Psoas muscle (tissue), 8 donors: ENCODE measurements around the gene TCEA2. TPM values are rescaled to one million over a fixed set of nuclear protein-coding genes. Genes with fewer than 3 reads are reported as not detected.
"Not testable (repeated sequence)": the region's sequence is repeated elsewhere in the genome, so short reads cannot be mapped to it uniquely, and the experiment has no call there.

Experiments
- ATAC-seq, 4 donors: fragments of 200-7000 bp; cut with Tn5 transposase; one replicate each; pipeline ENCODE4 v1.9.1; 2020; ENCODE audit warnings: moderate library complexity in 3 of 4, mild to moderate bottlenecking in 2 of 4
- DNase-seq, 2 donors: peaks; one replicate each; pipeline ENCODE4 v3.0.0-alpha.2; 2020
- H3K27ac ChIP-seq: fragments of 200-600 bp; one replicate; pipeline ENCODE4 v1.8.0; 2022
- H3K27me3 ChIP-seq, 3 donors: fragments of 200-600 bp in 1 of 3; one replicate each; pipeline versions ENCODE4 v1.6.1 to v1.8.0; 2013 to 2022; ENCODE audit warnings: low read length in 2 of 3, mild to moderate bottlenecking in 2 of 3, moderate library complexity in 1 of 3; ENCODE audit not compliant: insufficient read depth in 3 of 3
- H3K36me3 ChIP-seq, 2 donors: fragments of 200-600 bp in 1 of 2; one replicate each; pipeline versions ENCODE4 v1.6.1 to v1.8.0; 2013 to 2022; ENCODE audit warnings: low read depth in 1 of 2, mild to moderate bottlenecking in 1 of 2, moderate library complexity in 1 of 2; ENCODE audit not compliant: insufficient read depth in 1 of 2
- H3K4me1 ChIP-seq: fragments of 200-600 bp; one replicate; pipeline ENCODE4 v1.8.0; 2022
- H3K4me3 ChIP-seq: fragments of 200-600 bp; one replicate; pipeline ENCODE4 v1.8.0; 2022; ENCODE audit warnings: mild to moderate bottlenecking
- H3K9me3 ChIP-seq: fragments of 200-600 bp; one replicate; pipeline ENCODE4 v1.8.0; 2022
- CTCF ChIP-seq: fragments of 200-600 bp; IDR thresholded peaks from one replicate; pipeline ENCODE4 v1.8.0; 2022; ENCODE audit warnings: antibody characterized with exemption
- WGBS, 3 donors: extraction: QIAGEN DNeasy Blood & Tissue Kit; methylation state at CpG; one replicate each; pipeline versions ENCODE4 v1.1.6 to v1.1.7; 2013; 5-methylcytosine and 5-hydroxymethylcytosine counted together
- intact Hi-C, 2 donors: fragments of 100-400 bp; cut with DNase I; formaldehyde crosslinking; loops; one replicate each; pipeline versions ENCODE4 v1.11.0 to v1.14.2; 2022
- polyA plus RNA-seq, 3 donors: library from polyadenylated mRNA; stranded (reverse); fragments of 200-250 nt; gene quantifications; one replicate each; pipeline ENCODE4 v1.2.3, GENCODE V29; 2013
- total RNA-seq, 4 donors: library from RNA; stranded (reverse); fragmentation: NEBNext Ultra II Directional in 2 of 4; extraction: Animal tissue kit (Norgen Biotek cat#: 25700) in 2 of 4; gene quantifications; one replicate each; pipeline versions ENCODE4 v1.2.1 to v1.2.4, GENCODE V29; 2021 to 2023
- donor health status: healthy with polysubstance abuse.
- donor health status: DM: no; HTN: no; CAD: no; lungs with moderate emphysema.
- donor health status: Bipolar disorder and iron deficiency.
- donor health status: healthy.
- donor health status: DM: yes; HTN: yes; CAD: no.
- donor health status: DM: no; HTN: no; CAD: no.
- donor health status: DM: no; HTN: no; CAD: no.
- donor health status: DM: yes; HTN: yes; CAD: no.

The TCEA2 gene
- total and polyA plus RNA-seq, 7 donors, result 15.1 to 43.4 (median 30.2) TPM

GRCh38 chr20:64116016-64116415, 53.0 kb downstream of the TCEA2 start:
- 38 to 46% (median 39%) methylated on average over 21 of the region's 21 CpGs for WGBS, 3 donors
- peaks cover 0 to 5% (median 3%) of the 10 kb centered on the region in 3 donors for H3K27me3 ChIP-seq
- H3K9me3 ChIP-seq, result no peaks in the 10 kb centered on the region
- intact Hi-C loops, result no loop called here
- DNase-seq (peak in 1 of 2 donors; percentile 39), ATAC-seq (no peak)
- H3K36me3 ChIP-seq, result no peaks in the 10 kb centered on the region
- no peaks in the 10 kb centered on the region for H3K4me1 ChIP-seq
- H3K4me3 ChIP-seq, result no peak overlapping the region
- no peak for TF ChIP-seq CTCF
- no peak overlapping the region for H3K27ac ChIP-seq

- Histone ChIP-seq H3K4me1 (no peaks in the 10 kb centered on the region), H3K9me3 (no peaks in the 10 kb centered on the region), H3K4me3 (no peak overlapping the region), H3K27ac (no peak overlapping the region), H3K36me3 (no peaks in the 10 kb centered on the region), H3K27me3 (peaks cover 0 to 12% (median 3%) of the 10 kb centered on the region in 3 donors)
- DNase-seq (peak in 1 of 2 donors; percentile 36), ATAC-seq (no peak)
- 77 to 85% (median 77%) methylated on average over 15 to 17 of the region's 17 CpGs for WGBS, 3 donors
- TF ChIP-seq CTCF, result no peak
- intact Hi-C loops, result no loop called here
Observed at GRCh38 chr20:64116541-64117431, 53.8 kb downstream of the TCEA2 start.

GRCh38 chr20:64117432-64117777, 54.4 kb downstream of the TCEA2 start:
- H3K4me1 ChIP-seq, intact Hi-C loops, H3K9me3 ChIP-seq, DNase-seq, H3K27ac ChIP-seq, ATAC-seq, H3K4me3 ChIP-seq, H3K36me3 ChIP-seq: not testable (repeated sequence)
- WGBS, 3 donors, result 67 to 76% (median 75%) methylated on average over 3 to 6 of the region's 6 CpGs
- H3K27me3 ChIP-seq, result peaks cover 0 to 18% (median 3%) of the 10 kb centered on the region in 3 donors

DNA sequence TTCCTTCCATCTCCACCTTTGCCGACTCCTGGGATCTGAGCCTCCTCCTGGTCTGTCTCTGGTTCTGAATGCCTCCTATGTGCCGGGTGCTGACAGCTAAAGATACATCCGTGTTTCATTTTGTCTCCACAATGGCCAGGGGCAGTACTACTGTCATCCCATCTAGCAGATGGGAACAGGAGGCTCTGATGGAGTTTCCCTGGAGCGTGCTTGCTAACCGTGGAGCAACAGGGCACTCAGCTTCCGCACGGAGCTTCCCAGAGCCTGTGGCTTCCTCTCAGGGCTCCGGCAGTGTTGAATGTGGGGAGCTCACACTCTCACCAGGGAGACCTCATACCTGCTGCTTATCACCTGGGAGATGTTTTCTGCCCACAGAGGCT, 56.3 kb downstream of the TCEA2 start:
- intact Hi-C loops, result no loop called here
- no peak for DNase-seq
- WGBS, 3 donors, result 71 to 82% (median 73%) methylated on average over 8 of the region's 8 CpGs

More for the DNA sequence above, 56.3 kb downstream of the TCEA2 start:
- H3K27ac ChIP-seq, result no peak overlapping the region
- no peak for ATAC-seq
- no peaks in the 10 kb centered on the region for H3K36me3 ChIP-seq
- no peak overlapping the region for H3K4me3 ChIP-seq
- peaks cover 0 to 23% (median 3%) of the 10 kb centered on the region in 3 donors for H3K27me3 ChIP-seq
- no peak for TF ChIP-seq CTCF
- H3K4me1 ChIP-seq, result no peaks in the 10 kb centered on the region
- no peaks in the 10 kb centered on the region for H3K9me3 ChIP-seq
